NCI-H2107 treated with DMSO at 0.1 percent for 48 hours (cell line): Measurements from ENCODE around the gene KLHDC2.
"Not testable (repeated sequence)": the region's sequence is repeated elsewhere in the genome, so short reads cannot be mapped to it uniquely, and the experiment has no call there.

Experiments used
- DNase-seq: peaks from one replicate; lab custom pipeline; 2025; ENCODE audit not compliant: unreplicated experiment; lab: John Stamatoyannopoulos, UW

The KLHDC2 gene

DNA sequence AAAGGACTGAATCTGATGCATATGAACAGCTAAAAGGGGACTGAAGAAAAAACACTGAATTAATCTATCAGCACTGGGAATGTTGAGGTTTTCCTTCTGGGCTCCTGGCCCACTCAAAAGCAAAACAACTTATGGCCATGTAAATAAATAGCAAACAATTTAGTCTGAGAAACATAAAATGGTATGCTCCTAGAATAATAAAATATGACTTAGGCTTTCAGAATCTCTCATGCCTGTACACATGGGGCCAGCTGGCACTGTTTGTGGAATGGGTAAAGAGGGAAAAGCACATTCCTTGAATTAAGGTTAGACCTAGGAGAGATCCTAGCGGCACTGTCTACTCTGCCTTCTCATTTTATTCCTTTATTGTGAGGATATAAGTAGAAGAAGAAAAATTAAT, 6.2 kb downstream of the KLHDC2 start:
- DNase-seq: no peak

DNA sequence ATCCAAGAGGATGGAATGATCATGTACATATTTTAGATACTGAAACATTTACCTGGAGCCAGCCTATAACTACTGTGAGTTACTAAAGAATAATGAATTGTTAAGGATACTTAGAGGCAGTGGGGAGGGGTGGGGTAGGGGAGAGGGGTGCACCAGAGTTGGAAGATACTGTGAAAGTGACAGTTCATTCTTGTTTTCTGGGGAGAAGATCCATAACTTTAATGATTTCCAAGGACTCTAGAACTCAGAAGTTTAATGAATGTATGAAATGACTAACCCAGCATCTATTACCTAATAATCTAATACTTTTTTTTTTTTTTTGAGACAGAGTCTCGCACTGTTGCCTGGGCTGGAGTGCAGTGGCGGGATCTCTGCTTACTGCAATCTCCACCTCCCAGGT, 10.5 kb downstream of the KLHDC2 start:
- DNase-seq: no peak

DNA sequence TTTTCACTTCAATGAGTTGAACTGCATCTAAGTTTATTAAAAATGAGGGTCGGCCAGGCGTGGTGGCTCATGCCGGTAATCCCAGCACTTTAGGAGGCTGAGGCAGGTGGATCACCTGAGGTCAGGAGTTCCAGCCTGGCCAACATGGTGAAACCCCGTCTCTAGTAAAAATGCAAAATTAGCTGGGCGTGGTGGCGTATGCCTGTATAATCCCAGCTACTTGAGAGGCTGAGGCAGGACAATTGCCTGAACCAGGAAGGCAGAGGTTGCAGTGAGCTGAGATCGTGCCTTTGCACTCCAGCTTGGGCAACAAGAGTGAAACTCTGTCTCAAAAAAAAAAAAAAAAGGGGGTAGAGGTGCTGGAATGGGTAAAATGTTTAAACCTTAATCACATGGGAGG, 13.1 kb downstream of the KLHDC2 start:
- not testable (repeated sequence) for DNase-seq

DNA sequence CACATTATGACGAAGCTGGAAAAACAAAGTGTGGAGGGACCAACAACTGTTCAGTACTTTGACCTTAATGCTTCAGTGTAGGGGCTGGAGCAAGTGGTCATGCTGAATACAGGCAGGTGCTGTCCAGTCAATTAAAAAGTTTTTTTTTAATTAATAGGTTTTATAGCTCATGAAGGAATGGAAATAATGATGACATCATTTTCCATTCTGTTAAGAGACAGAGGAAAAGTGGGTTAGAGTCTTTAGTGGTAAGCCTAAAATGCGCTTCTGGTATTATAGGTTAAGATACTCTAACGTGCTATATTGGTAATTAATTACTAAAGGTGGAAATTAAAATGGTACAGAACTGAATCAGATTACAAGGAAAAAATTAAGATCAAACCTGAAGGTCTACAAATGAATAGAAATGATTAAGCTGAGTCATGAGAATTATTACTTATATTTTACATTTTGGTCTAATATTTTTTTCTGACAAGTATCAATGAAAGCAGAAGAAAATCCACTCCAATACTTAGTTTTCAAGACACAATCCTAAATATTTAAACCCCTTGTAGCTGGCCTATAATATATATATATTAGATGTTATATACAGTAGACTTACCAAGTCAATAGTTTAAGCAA, 15.6 kb downstream of the KLHDC2 start:
- no peak for DNase-seq

DNA sequence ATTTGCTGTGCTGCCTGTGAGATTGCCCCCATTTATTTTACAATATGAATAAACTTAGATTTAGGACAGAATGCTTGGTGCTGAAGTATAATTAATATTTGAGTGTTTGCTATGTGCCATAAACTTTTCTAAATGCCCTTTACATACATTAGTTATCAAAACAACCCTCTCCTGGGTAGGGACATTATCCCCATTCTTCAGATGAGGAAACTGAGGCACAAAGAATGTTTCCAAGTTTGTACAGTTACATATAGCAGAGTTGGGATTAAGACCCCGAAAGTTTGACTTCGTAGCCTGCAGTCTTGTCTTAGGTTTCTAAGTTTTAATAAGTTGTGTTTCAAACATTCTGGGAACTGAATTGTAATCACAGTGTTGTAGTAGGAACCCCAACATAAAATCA, 18.4 kb downstream of the KLHDC2 start:
- DNase-seq: no peak

DNA sequence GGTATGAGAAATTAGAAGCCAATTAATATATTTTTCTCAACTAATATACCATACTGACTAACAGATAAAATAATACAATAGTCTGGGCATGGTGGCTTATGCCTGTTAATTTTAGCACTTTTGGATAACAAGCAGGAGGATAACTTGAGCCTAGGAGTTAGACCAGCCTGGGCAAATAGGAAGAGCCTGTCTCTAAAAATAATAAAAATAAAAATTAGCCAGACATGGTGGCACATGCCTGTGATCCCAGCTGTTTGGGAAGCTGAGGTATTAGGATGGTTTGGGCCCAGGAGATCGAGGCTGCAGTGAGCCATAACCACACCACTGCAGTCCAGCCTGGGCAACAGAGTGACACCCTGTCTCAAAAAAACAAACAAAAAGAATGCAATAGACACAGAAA, 24.7 kb downstream of the KLHDC2 start:
- no peak for DNase-seq

DNA sequence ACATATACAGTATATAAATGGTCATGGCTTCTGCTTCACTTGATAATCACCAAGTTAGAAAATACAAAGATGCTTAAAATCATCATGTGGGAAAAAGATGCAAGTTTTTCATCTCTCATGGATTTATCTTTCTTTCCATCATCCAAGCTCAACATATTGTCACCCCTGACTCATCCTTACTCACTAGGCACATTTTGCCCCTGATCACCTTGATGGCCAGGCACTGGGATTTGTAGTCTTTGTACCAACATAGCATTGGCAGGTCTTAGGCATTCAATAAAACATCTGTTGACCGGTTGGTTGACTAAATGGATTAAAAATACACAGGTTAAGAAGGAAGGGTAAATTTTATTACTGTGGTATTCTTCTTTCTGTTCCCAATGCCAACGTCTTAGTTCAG, 28.1 kb downstream of the KLHDC2 start:
- no peak for DNase-seq

DNA sequence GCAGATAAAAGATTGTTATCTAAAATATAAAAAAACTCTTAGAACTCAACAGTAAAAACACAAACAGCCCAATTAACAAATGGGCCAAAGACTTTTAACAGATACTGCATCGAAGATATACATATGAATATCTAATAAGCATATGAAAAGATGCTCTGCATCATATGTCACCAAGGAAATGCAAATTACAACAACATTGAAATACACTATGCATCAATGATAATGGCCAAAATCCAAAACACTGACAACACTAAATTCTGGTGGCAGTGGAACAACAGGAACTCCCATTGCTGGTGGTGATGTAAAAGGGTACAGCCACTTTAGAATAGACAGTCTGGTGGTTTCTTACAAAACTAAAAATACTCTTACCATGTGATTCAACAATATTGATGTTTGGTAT, 40.8 kb downstream of the KLHDC2 start:
- DNase-seq: no peak

DNA sequence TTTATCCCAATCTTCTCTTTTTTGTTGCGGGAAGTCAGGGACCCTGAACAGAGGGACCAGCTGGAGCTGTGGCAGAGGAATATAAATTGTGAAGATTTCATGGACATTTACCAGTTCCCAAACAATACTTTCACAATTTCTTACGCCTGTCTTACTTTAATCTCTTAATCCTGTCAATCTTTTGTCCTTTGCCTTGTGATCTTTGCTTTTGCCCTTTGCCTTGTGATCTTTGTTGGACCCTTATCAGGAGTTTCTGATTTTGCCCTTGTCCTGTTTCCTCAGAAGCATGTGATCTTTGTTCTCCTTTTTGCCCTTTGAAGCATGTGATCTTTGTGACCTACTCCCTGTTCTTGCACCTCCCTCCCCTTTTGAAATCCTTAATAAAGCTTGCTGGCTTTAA, 48.2 kb downstream of the KLHDC2 start:
- DNase-seq: not testable (repeated sequence)

DNA sequence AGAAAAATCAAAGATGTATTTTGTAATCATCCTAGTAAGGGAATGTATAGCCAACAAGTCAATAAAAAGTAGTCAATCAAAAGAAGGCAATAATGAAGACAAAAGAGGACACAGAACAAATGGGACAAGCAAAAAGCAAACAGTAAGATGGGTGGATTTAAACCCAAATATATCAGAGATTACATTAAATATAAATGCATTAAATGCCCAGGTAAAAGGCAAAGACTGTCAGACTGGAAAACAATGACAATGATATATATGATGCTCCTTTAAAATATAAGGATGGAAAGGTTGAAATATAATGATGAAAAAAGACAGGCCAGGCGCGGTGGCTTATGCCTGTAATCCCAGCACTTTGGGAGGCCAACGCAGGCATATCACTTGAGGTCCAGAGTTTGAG, 48.9 kb downstream of the KLHDC2 start:
- no peak for DNase-seq

DNA sequence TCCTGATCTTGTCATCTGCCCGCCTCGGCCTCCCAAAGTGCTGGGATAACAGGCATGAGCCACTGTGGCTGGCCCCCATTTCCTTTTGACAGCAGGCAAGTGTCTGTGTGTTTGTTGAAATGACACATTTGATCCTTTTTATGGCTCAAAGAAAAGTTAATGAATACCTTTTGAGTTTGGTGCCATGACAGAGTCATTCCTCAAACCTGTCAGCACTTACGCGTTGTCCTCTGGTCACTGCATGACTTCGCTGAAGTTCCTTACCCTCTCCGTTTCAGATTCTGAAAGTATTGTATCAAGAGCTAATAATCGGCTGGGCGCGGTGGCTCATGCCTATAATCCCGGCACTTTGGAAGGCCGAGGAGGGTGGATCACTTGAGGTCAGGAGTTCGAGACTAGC, 52.2 kb downstream of the KLHDC2 start:
- no peak for DNase-seq

DNA sequence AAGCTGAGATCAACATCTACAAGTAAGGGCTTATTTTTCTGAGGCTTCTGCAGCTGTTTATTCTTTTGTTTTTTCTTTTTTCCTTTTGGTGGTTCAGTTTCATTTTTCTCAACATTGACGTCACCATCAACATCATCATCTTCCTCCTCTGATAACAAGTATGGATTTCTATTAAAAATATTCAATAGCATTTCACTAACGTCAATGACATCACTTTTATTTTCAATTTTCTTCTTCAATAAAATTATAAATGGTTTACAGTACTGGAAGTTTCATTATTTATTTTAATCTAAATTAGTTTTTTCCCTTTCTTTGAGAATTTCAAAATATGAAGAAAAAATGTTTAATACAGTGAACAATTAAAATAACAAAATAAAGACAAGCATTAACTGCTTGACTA, 60.7 kb downstream of the KLHDC2 start:
- no peak for DNase-seq
